Heart left ventricle (tissue), 16 donors: ENCODE data around the gene TMEM250. TPM values are rescaled to one million over a fixed set of nuclear protein-coding genes. Genes with fewer than 3 reads are reported as not detected.

ENCODE experiments used
- ATAC-seq, 4 donors: fragments of 200-7000 bp; cut with Tn5 transposase; one replicate each; pipeline ENCODE4 v1.9.1; 2020 to 2022; ENCODE audit warnings: moderate library complexity in 4 of 4, mild to moderate bottlenecking in 3 of 4, moderate number of reproducible peaks in 1 of 4
- DNase-seq, 5 donors: peaks; one replicate each; pipeline ENCODE4 v3.0.0-alpha.2; 2020
- H3K27ac ChIP-seq, 12 donors: fragments of 200-600 bp; sonication (generic) in 4 of 12; one replicate each; pipeline versions ENCODE4 v1.5.0 to v1.8.0; 2016 to 2022; ENCODE audit warnings: mild to moderate bottlenecking in 2 of 12
- H3K27me3 ChIP-seq, 9 donors: fragments of 200-600 bp; sonication (generic) in 2 of 9; one replicate each; pipeline versions ENCODE4 v1.5.1 to v1.8.0; 2016 to 2022; ENCODE audit warnings: mild to moderate bottlenecking in 3 of 9
- H3K36me3 ChIP-seq, 9 donors: fragments of 200-600 bp; sonication (generic) in 2 of 9; one replicate each; pipeline versions ENCODE4 v1.5.0 to v1.8.0; 2018 to 2022; ENCODE audit warnings: mild to moderate bottlenecking in 2 of 9
- H3K4me1 ChIP-seq, 12 donors: fragments of 200-600 bp; sonication (generic) in 4 of 12; one replicate each; pipeline versions ENCODE4 v1.5.0 to v1.8.0; 2016 to 2022; ENCODE audit warnings: mild to moderate bottlenecking in 3 of 12
- H3K4me3 ChIP-seq, 12 donors: fragments of 200-600 bp; sonication (generic) in 4 of 12; one replicate each; pipeline versions ENCODE4 v1.5.0 to v1.8.0; 2017 to 2022; ENCODE audit warnings: mild to moderate bottlenecking in 9 of 12, moderate library complexity in 4 of 12
- H3K9me3 ChIP-seq, 12 donors: fragments of 200-600 bp; sonication (generic) in 4 of 12; one replicate each; pipeline versions ENCODE4 v1.5.0 to v1.8.0; 2016 to 2022; ENCODE audit warnings: mild to moderate bottlenecking in 1 of 12
- CTCF ChIP-seq, 12 donors: fragments of 200-600 bp; sonication (generic) in 4 of 12; IDR thresholded peaks; one replicate each; pipeline versions ENCODE4 v1.5.0 to v1.8.0; 2018 to 2022; ENCODE audit warnings: antibody characterized with exemption in 12 of 12, mild to moderate bottlenecking in 5 of 12
- POLR2A ChIP-seq, 2 donors: fragments of 450-650 bp; IDR thresholded peaks; one replicate each; pipeline ENCODE4 v1.6.1; 2017; ENCODE audit warnings: antibody characterized with exemption in 2 of 2, mild to moderate bottlenecking in 2 of 2, moderate library complexity in 2 of 2
- WGBS, 4 donors: extraction: QIAGEN DNeasy Blood & Tissue Kit in 2 of 4; methylation state at CpG; one replicate each; pipeline versions ENCODE4 v1.1.5 to v1.1.7; 2013 to 2018; 5-methylcytosine and 5-hydroxymethylcytosine counted together
- intact Hi-C, 10 donors: fragments of 100-400 bp; cut with DNase I; formaldehyde crosslinking; loops; one replicate each; pipeline versions ENCODE4 v1.11.1 to v1.14.2; 2022
- polyA plus RNA-seq, 2 donors: library from polyadenylated mRNA; stranded (reverse); fragments of 200-250 nt; gene quantifications; one replicate each; pipeline ENCODE4 v1.2.3, GENCODE V29; 2013
- total RNA-seq, 9 donors: library from RNA; depleted of rRNA in 2 of 9; stranded (reverse); fragments of >200 nt in 2 of 9; fragmentation: NEBNext Ultra II Directional in 3 of 9; extraction: Animal tissue kit (Norgen Biotek cat#: 25700) in 3 of 9; gene quantifications; one replicate each; pipeline versions ENCODE4 v1.1.0 to v1.2.4, GENCODE V29; 2016 to 2023
- donor health status: ischemic (EF 13 %, LVEDD 7.1; RV severe dilation, severe dysfunction).
- donor health status: healthy with polysubstance abuse.
- donor health status: DM: no; HTN: yes; CAD: no.
- donor health status: DM: no; HTN: no; CAD: no.
- donor health status: ischemic (EF 25% LVEDD 6.9; RV normal size, moderate dysfunction).
- donor health status: ischemic (EF 25% LVEDD 5.7; RV mildly dilated, moderate dysfunction).
- donor health status: healthy.
- donor health status: DM: yes; HTN: yes; CAD: no.
- donor health status: ischemic (EF 35%, LVEDD 5.7; RV mildly dilated, moderate dysfunction).
- donor health status: nonischemic (EF 11% LVEDD 7.7; RV severe dilation, severe dysfunction).
- donor health status: DM: yes; HTN: yes; CAD: no.
- donor health status: PGD.
- donor health status: ischemic (EF 29% LVEDD 5.4; RV normal size, mild dysfunction).
- donor health status: nonischemic (EF 23%, LVEDD 6.1; RV moderate dilation, normal function).

TMEM250 gene
- total and polyA plus RNA-seq, 11 donors: 11.6 to 37.0 (median 19.9) TPM

GRCh38 chr9:136120438-136120844, 1.8 kb upstream of the TMEM250 start:
- ATAC-seq (no peak), DNase-seq (no peak)
- H3K4me1 ChIP-seq: peaks cover 3 to 41% (median 27%) of the 10 kb centered on the region in 12 donors
- no peak for TF ChIP-seq CTCF (IDR thresholded peaks at IDR 0.05)
- no peak for TF ChIP-seq POLR2A (IDR thresholded peaks at IDR 0.05)
- H3K36me3 ChIP-seq: peaks cover 0 to 14% (median 10%) of the 10 kb centered on the region in 9 donors
- H3K4me3 ChIP-seq: peak overlapping the region in 1 of 12 donors; percentile 9
- H3K27ac ChIP-seq: peak overlapping the region in 4 of 12 donors; percentile 89 to 100 (median 98)
- H3K27me3 ChIP-seq: no peaks in the 10 kb centered on the region
- 83 to 92% (median 90%) methylated on average over 18 of the region's 18 CpGs for WGBS, 4 donors
- intact Hi-C loops: loop anchor here in 9 of 10 donors (5.0 to 10.0 kb wide), 11 partner anchors 33 to 518 kb away; partner anchors contain the start of gene KCNT1 (in 3 of the 9)
- no peaks in the 10 kb centered on the region for H3K9me3 ChIP-seq

- DNase-seq: no peak
- Histone ChIP-seq H3K36me3 (peaks cover 0 to 19% (median 13%) of the 10 kb centered on the region in 9 donors), H3K27me3 (no peaks in the 10 kb centered on the region), H3K4me3 (peak overlapping the region in 10 of 12 donors; percentile 75 to 99 (median 90)), H3K9me3 (no peaks in the 10 kb centered on the region), H3K27ac (peak overlapping the region; percentile 89 to 100 (median 97)), H3K4me1 (peaks cover 3 to 41% (median 27%) of the 10 kb centered on the region in 12 donors)
- intact Hi-C loops: loop anchor here in 9 of 10 donors (2.0 to 10.0 kb wide), 14 partner anchors 25 to 518 kb away; partner anchors contain the start of genes KCNT1 (in 3 of the 9) and NACC2 (in 2 of the 9)
- TF ChIP-seq POLR2A (IDR thresholded peaks at IDR 0.05): no peak
- TF ChIP-seq CTCF (IDR thresholded peaks at IDR 0.05): no peak
- ATAC-seq: no peak
- 60 to 83% (median 66%) methylated on average over 11 of the region's 11 CpGs for WGBS, 4 donors
Measured at GRCh38 chr9:136119883-136120393, 1.3 kb upstream of the TMEM250 start.

GRCh38 chr9:136119061-136119882, 597 bp upstream of the TMEM250 start:
- ATAC-seq: peak in 2 of 4 donors; percentile 0 to 41
- 2 to 10% (median 3%) methylated on average over 21 to 64 of the region's 64 CpGs for WGBS, 4 donors
- peak in 2 of 5 donors; percentile 61 to 65 for DNase-seq
- TF ChIP-seq CTCF (IDR thresholded peaks at IDR 0.05): peak in 2 of 12 donors; percentile 1 to 4
- TF ChIP-seq POLR2A (IDR thresholded peaks at IDR 0.05): no peak
- peak overlapping the region; percentile 89 to 100 (median 97) for H3K27ac ChIP-seq
- peak overlapping the region; percentile 75 to 99 (median 90) for H3K4me3 ChIP-seq
- intact Hi-C loops: loop anchor here in 3 of 10 donors (2.0 to 5.0 kb wide), 3 partner anchors 24 to 67 kb away; partner anchors contain the start of gene NACC2 (in 2 of the 3)
- peaks cover 0 to 25% (median 17%) of the 10 kb centered on the region in 9 donors for H3K36me3 ChIP-seq
- peaks cover 3 to 41% (median 27%) of the 10 kb centered on the region in 12 donors for H3K4me1 ChIP-seq
- no peaks in the 10 kb centered on the region for H3K27me3 ChIP-seq
- H3K9me3 ChIP-seq: no peaks in the 10 kb centered on the region
